ENCODE measurements around the gene GPR139.

Gene GPR139

DNA sequence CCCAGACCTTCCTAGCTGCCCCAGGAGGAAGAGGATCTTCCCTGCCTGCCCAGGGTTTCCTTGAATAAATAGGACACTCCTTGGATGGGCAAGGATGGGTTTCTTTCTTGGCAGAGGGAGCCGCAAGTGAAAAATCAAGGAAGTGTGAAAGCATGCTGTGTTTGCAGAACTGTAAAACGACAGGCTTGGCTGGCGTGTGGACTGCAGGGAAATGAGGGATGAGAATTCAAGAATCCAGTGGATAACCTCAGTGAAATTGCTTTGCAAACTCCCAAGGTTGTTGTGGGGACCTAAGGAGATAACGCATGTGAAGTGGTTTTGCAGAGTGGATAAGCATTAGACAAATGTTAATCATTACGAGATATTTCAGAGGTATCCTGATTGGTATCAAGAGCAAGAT, 20.4 kb downstream of the GPR139 start:
- Histone ChIP-seq H3K9me3 (ENCODE audit: insufficient read depth, low read length) (no peaks in the 10 kb centered on the region), H3K27me3 (ENCODE audit: insufficient read depth, insufficient read length) (peaks cover 2% of the 10 kb centered on the region), H3K9ac (ENCODE audit: insufficient read length, low read depth) (no peak overlapping the region), H3K36me3 (ENCODE audit: insufficient read depth, insufficient read length, low read length) (no peaks in the 10 kb centered on the region), H3K4me1 (ENCODE audit: insufficient read depth, insufficient read length) (no peaks in the 10 kb centered on the region), H3K4me3 (ENCODE audit: insufficient read length, low read depth) (no peak overlapping the region)
- TF ChIP-seq ZNF274 (IDR thresholded peaks at IDR 0.05; ENCODE audit: low read depth, low read length) = no peak
- no peak for TF ChIP-seq YY1 (IDR thresholded peaks at IDR 0.05; ENCODE audit: insufficient read depth, insufficient read length)
- TF ChIP-seq SUZ12 (IDR thresholded peaks at IDR 0.05; ENCODE audit: extremely low read depth, insufficient read depth, insufficient read length) = no peak
- no peak for DNase-seq (ENCODE audit: low read depth, low spot score)

DNA sequence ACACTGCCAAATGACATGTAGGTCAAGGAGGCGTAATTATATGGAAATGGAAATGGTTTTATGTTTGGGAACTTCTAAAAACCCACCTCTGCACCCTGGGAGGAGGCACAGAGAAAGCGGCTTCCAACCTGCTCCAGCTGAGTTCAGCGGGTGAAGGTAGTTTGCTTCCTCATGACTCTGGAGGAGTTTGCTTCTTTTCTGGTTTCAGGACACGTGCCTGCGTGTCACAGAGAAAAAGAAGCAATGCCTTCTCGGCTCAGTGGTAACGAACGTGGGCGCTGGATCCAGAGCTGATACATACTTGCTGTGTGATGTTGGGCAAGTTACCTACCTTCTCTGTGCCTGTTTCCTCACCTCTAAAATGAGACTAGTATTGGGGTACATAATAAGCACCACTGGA, 22.1 kb downstream of the GPR139 start:
- no peak for DNase-seq (ENCODE audit: low read depth, low spot score)
- Histone ChIP-seq H3K27me3 (ENCODE audit: insufficient read depth, insufficient read length) (peaks cover 2% of the 10 kb centered on the region), H3K4me3 (ENCODE audit: insufficient read length, low read depth) (no peak overlapping the region), H3K4me1 (ENCODE audit: insufficient read depth, insufficient read length) (no peaks in the 10 kb centered on the region), H3K36me3 (ENCODE audit: insufficient read depth, insufficient read length, low read length) (no peaks in the 10 kb centered on the region), H3K9me3 (ENCODE audit: insufficient read depth, low read length) (no peaks in the 10 kb centered on the region), H3K9ac (ENCODE audit: insufficient read length, low read depth) (no peak overlapping the region)
- TF ChIP-seq ZNF274 (IDR thresholded peaks at IDR 0.05; ENCODE audit: low read depth, low read length) (no peak), YY1 (IDR thresholded peaks at IDR 0.05; ENCODE audit: insufficient read depth, insufficient read length) (no peak), SUZ12 (IDR thresholded peaks at IDR 0.05; ENCODE audit: extremely low read depth, insufficient read depth, insufficient read length) (no peak)

DNA sequence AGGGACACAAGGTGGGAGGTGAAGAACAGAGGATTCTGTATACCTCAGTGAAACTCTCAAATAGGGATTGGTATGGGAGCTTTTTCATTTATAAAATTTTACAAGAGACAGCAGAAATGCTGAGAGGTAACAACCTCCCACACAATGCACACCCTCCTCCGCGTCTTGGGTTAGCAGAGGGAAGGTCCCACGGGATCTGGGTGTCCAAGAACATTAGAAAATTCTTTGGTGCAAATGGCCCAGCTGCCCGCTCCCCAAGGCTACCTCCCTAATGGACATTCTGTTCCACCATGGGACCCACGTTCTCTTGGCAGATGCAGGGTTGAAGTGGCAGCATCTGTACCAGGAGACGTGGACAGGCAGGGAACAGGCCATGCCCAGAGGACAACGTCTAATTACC, 22.5 kb downstream of the GPR139 start:
- H3K9ac ChIP-seq (ENCODE audit: insufficient read length, low read depth) = no peak overlapping the region
- TF ChIP-seq YY1 (IDR thresholded peaks at IDR 0.05; ENCODE audit: insufficient read depth, insufficient read length) = no peak
- no peak for TF ChIP-seq ZNF274 (IDR thresholded peaks at IDR 0.05; ENCODE audit: low read depth, low read length)
- TF ChIP-seq SUZ12 (IDR thresholded peaks at IDR 0.05; ENCODE audit: extremely low read depth, insufficient read depth, insufficient read length) = no peak
- no peak for DNase-seq (ENCODE audit: low read depth, low spot score)
- no peaks in the 10 kb centered on the region for H3K36me3 ChIP-seq (ENCODE audit: insufficient read depth, insufficient read length, low read length)
- H3K4me3 ChIP-seq (ENCODE audit: insufficient read length, low read depth) = no peak overlapping the region
- H3K4me1 ChIP-seq (ENCODE audit: insufficient read depth, insufficient read length) = no peaks in the 10 kb centered on the region
- peaks cover 2% of the 10 kb centered on the region for H3K27me3 ChIP-seq (ENCODE audit: insufficient read depth, insufficient read length)
- no peaks in the 10 kb centered on the region for H3K9me3 ChIP-seq (ENCODE audit: insufficient read depth, low read length)

DNA sequence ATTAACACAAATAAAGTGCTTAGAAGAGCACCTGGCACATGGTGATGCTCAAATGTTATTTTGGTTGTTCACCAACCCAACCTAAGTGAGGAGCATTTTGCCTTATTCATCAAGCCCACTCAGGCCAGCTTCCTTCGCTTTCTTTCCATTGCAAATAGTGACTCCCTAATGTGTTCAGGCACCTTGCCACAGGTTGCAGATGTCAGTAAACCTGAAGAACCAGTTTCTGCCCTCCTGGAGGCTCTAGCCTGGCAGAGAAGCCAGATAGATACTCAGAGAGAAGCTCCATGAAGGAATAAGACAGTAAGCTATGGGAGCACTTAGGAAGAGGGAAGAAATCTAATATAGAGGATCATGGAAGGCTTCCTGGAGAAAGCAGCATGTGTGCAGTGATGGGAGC, 23.9 kb downstream of the GPR139 start:
- Histone ChIP-seq H3K4me3 (ENCODE audit: insufficient read length, low read depth) (no peak overlapping the region), H3K4me1 (ENCODE audit: insufficient read depth, insufficient read length) (no peaks in the 10 kb centered on the region), H3K27me3 (ENCODE audit: insufficient read depth, insufficient read length) (no peaks in the 10 kb centered on the region), H3K9ac (ENCODE audit: insufficient read length, low read depth) (no peak overlapping the region), H3K36me3 (ENCODE audit: insufficient read depth, insufficient read length, low read length) (no peaks in the 10 kb centered on the region), H3K9me3 (ENCODE audit: insufficient read depth, low read length) (no peaks in the 10 kb centered on the region)
- TF ChIP-seq YY1 (IDR thresholded peaks at IDR 0.05; ENCODE audit: insufficient read depth, insufficient read length) (no peak), SUZ12 (IDR thresholded peaks at IDR 0.05; ENCODE audit: extremely low read depth, insufficient read depth, insufficient read length) (no peak), ZNF274 (IDR thresholded peaks at IDR 0.05; ENCODE audit: low read depth, low read length) (no peak)
- no peak for DNase-seq (ENCODE audit: low read depth, low spot score)

DNA sequence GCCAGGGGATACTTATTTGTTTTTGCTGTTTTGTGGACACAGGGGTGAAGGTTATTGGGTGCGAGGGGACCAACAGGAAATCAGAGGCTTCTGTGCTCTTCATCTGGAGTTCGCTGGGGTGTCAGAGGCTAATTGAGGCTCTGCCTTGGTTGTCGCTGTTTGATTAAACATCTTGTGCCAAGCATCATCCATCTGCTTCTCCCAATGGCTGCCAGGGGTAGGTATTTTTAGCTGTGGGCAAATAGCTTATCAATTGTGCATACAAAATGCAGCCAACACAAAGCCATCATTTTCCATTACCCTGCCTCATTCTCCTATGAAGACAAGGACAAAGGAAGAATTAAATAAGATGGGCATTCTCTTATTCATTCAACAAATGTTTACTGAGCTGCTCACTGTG, 27.8 kb downstream of the GPR139 start:
- Histone ChIP-seq H3K4me1 (ENCODE audit: insufficient read depth, insufficient read length) (no peaks in the 10 kb centered on the region), H3K9ac (ENCODE audit: insufficient read length, low read depth) (no peak overlapping the region), H3K4me3 (ENCODE audit: insufficient read length, low read depth) (no peak overlapping the region), H3K9me3 (ENCODE audit: insufficient read depth, low read length) (no peaks in the 10 kb centered on the region), H3K36me3 (ENCODE audit: insufficient read depth, insufficient read length, low read length) (no peaks in the 10 kb centered on the region), H3K27me3 (ENCODE audit: insufficient read depth, insufficient read length) (no peaks in the 10 kb centered on the region)
- no peak for DNase-seq (ENCODE audit: low read depth, low spot score)
- TF ChIP-seq YY1 (IDR thresholded peaks at IDR 0.05; ENCODE audit: insufficient read depth, insufficient read length) (no peak), ZNF274 (IDR thresholded peaks at IDR 0.05; ENCODE audit: low read depth, low read length) (no peak), SUZ12 (IDR thresholded peaks at IDR 0.05; ENCODE audit: extremely low read depth, insufficient read depth, insufficient read length) (no peak)

DNA sequence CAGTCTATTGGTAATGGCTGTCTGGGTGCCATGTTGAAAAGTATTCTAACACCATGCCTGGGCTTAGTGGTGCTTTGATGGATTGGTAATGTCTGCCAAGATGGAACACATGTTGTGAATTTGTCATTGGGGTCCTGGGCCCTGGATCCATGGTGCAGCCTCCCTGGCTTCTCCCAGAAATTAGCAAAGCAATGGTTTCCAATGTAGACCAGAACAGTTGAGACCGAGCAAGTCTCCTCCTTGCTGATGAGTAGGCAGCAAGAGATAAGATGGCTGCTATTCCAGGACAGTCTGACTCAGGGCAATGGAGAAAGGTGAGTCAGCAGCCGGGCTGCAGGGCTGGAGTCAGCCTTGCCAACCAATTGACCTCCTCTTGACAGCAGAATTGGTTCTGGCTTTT, 30.8 kb downstream of the GPR139 start:
- Histone ChIP-seq H3K36me3 (ENCODE audit: insufficient read depth, insufficient read length, low read length) (no peaks in the 10 kb centered on the region), H3K9ac (ENCODE audit: insufficient read length, low read depth) (no peak overlapping the region), H3K9me3 (ENCODE audit: insufficient read depth, low read length) (peaks cover 6% of the 10 kb centered on the region; the same call in 1 of the 2 replicates), H3K27me3 (ENCODE audit: insufficient read depth, insufficient read length) (no peaks in the 10 kb centered on the region), H3K4me1 (ENCODE audit: insufficient read depth, insufficient read length) (no peaks in the 10 kb centered on the region), H3K4me3 (ENCODE audit: insufficient read length, low read depth) (no peak overlapping the region)
- TF ChIP-seq SUZ12 (IDR thresholded peaks at IDR 0.05; ENCODE audit: extremely low read depth, insufficient read depth, insufficient read length) (no peak), YY1 (IDR thresholded peaks at IDR 0.05; ENCODE audit: insufficient read depth, insufficient read length) (no peak), ZNF274 (IDR thresholded peaks at IDR 0.05; ENCODE audit: low read depth, low read length) (no peak)
- DNase-seq (ENCODE audit: low read depth, low spot score) = no peak

DNA sequence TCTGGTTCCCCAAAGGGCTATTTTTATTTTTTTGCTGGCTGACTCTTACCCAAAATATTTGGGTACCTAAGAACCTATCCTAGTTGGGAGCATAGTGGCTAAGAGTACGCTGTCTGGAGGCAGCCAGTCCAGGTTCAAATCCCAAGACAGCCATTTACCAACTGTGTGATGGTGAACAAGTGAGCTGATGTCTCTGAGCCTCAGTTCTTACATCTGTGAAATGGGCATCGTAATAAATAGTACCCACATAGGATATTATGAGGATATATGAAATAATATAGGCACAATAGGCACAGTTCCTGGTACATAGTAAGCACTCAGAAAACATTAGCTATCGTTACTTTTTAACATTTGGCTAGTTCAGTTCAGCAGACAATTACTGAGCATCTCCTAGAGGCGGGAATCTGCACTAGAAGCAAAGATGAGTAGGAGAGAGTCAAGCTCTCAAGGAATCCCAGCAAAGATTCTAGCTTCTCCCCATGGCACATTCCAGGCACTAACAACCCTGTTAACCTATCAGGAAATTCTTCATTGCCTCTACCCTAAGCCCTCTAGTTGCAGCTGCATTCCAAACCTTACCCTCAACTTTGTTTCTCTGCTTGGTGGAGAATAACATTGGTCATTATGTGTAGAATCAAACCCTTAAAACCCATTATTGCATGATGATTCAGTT, 31.6 kb downstream of the GPR139 start:
- H3K4me3 ChIP-seq (ENCODE audit: insufficient read length, low read depth) = no peak overlapping the region
- no peaks in the 10 kb centered on the region for H3K36me3 ChIP-seq (ENCODE audit: insufficient read depth, insufficient read length, low read length)
- peaks cover 6% of the 10 kb centered on the region; the same call in 1 of the 2 replicates for H3K9me3 ChIP-seq (ENCODE audit: insufficient read depth, low read length)
- H3K9ac ChIP-seq (ENCODE audit: insufficient read length, low read depth) = no peak overlapping the region
- no peaks in the 10 kb centered on the region for H3K27me3 ChIP-seq (ENCODE audit: insufficient read depth, insufficient read length)
- TF ChIP-seq SUZ12 (IDR thresholded peaks at IDR 0.05; ENCODE audit: extremely low read depth, insufficient read depth, insufficient read length) (no peak), YY1 (IDR thresholded peaks at IDR 0.05; ENCODE audit: insufficient read depth, insufficient read length) (no peak), ZNF274 (IDR thresholded peaks at IDR 0.05; ENCODE audit: low read depth, low read length) (no peak)
- no peaks in the 10 kb centered on the region for H3K4me1 ChIP-seq (ENCODE audit: insufficient read depth, insufficient read length)
- DNase-seq (ENCODE audit: low read depth, low spot score) = peak; percentile 8
